Neural crest cell (in vitro differentiated cells): ENCODE results near the gene USP6NL. TPM values are rescaled to one million over a fixed set of nuclear protein-coding genes. Genes with fewer than 3 reads are reported as not detected.

Experiments used
- DNase-seq: peaks from one replicate; pipeline ENCODE4 v3.0.0; 2021; ENCODE audit warnings: low read depth, mixed read lengths, low spot score
- H3K27ac Mint-ChIP-seq: one replicate; pipeline ENCODE4 v1.8.0; 2021; ENCODE audit warnings: mild to moderate bottlenecking, mixed read lengths; ENCODE audit not compliant: unreplicated experiment
- H3K27me3 Mint-ChIP-seq: 2 replicates; pipeline ENCODE4 v1.8.0; 2021; ENCODE audit warnings: low read depth, mild to moderate bottlenecking, mixed read lengths
- H3K36me3 Mint-ChIP-seq: 2 replicates; pipeline ENCODE4 v1.8.0; 2021; ENCODE audit warnings: low read depth, mild to moderate bottlenecking, mixed read lengths
- H3K4me1 Mint-ChIP-seq: 2 replicates; pipeline ENCODE4 v1.8.0; 2021; ENCODE audit warnings: mixed read lengths
- H3K4me3 Mint-ChIP-seq: one replicate; pipeline ENCODE4 v1.8.0; 2021; ENCODE audit warnings: mild to moderate bottlenecking, mixed read lengths
- H3K9me3 Mint-ChIP-seq: 2 replicates; pipeline ENCODE4 v1.8.0; 2021; ENCODE audit warnings: mixed read lengths
- total RNA-seq: library from RNA; stranded (reverse); gene quantifications from 2 replicates; pipeline ENCODE4 v1.2.1, GENCODE V29; 2021
- TF ChIP-seq, protein P1 (sequence below): fragments of 200-600 bp; sonication (generic); conservative IDR thresholded peaks from 2 replicates; pipeline ENCODE4 v1.5.0; 2021; ENCODE audit warnings: antibody characterized with exemption, mild to moderate bottlenecking

The USP6NL gene
- total RNA-seq, 1 donor from 2014 or later = 35.3 TPM

DNA sequence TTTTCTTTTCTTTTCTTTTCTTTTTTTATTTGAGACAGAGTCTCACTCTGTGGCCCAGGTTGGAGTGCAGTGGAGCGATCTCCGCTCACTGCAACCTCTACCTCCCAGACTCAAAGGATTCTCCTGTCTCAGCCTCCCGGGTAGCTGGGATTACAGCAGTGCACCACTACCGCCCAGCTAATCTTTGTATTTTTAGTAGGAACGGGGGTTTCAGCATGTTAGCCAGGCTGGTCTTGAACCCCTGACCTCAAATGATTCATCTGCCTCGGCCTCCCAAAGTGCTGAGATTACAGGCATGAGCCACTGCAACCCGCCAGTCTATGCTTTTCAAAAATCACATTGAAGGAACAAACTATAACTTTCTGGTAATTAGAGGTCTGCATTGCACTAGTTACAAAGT, 2.4 kb downstream of the USP6NL start:
- Mint-ChIP-seq H3K4me1 (peaks cover 29% of the 10 kb centered on the region), H3K27me3 (no peaks in the 10 kb centered on the region), H3K36me3 (no peaks in the 10 kb centered on the region), H3K27ac (no peak overlapping the region), H3K9me3 (no peaks in the 10 kb centered on the region), H3K4me3 (peak overlapping the region; percentile 82)
- TF ChIP-seq, protein P1, sequence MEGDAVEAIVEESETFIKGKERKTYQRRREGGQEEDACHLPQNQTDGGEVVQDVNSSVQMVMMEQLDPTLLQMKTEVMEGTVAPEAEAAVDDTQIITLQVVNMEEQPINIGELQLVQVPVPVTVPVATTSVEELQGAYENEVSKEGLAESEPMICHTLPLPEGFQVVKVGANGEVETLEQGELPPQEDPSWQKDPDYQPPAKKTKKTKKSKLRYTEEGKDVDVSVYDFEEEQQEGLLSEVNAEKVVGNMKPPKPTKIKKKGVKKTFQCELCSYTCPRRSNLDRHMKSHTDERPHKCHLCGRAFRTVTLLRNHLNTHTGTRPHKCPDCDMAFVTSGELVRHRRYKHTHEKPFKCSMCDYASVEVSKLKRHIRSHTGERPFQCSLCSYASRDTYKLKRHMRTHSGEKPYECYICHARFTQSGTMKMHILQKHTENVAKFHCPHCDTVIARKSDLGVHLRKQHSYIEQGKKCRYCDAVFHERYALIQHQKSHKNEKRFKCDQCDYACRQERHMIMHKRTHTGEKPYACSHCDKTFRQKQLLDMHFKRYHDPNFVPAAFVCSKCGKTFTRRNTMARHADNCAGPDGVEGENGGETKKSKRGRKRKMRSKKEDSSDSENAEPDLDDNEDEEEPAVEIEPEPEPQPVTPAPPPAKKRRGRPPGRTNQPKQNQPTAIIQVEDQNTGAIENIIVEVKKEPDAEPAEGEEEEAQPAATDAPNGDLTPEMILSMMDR = no peak
- no peak for DNase-seq

GRCh38 chr10:11608159-11609013, 3.1 kb downstream of the USP6NL start:
- Mint-ChIP-seq H3K4me1 (peaks cover 33% of the 10 kb centered on the region), H3K9me3 (no peaks in the 10 kb centered on the region), H3K27me3 (no peaks in the 10 kb centered on the region), H3K4me3 (peak overlapping the region; percentile 82), H3K36me3 (no peaks in the 10 kb centered on the region), H3K27ac (no peak overlapping the region)
- DNase-seq = no peak
- TF ChIP-seq, protein P1 = no peak

GRCh38 chr10:11605807-11606408, 5.5 kb downstream of the USP6NL start:
- TF ChIP-seq, protein P1 = no peak
- no peak overlapping the region for H3K27ac Mint-ChIP-seq
- H3K27me3 Mint-ChIP-seq = no peaks in the 10 kb centered on the region
- H3K4me3 Mint-ChIP-seq = no peak overlapping the region
- H3K4me1 Mint-ChIP-seq = peaks cover 41% of the 10 kb centered on the region
- no peak for DNase-seq
- H3K9me3 Mint-ChIP-seq = no peaks in the 10 kb centered on the region
- H3K36me3 Mint-ChIP-seq = no peaks in the 10 kb centered on the region

- Mint-ChIP-seq H3K27ac (no peak overlapping the region), H3K36me3 (no peaks in the 10 kb centered on the region), H3K27me3 (no peaks in the 10 kb centered on the region)
These were observed 6.4 kb downstream of the USP6NL start for GRCh38 chr10:11604865-11605650.

GRCh38 chr10:11603741-11604140, 7.7 kb downstream of the USP6NL start:
- Mint-ChIP-seq H3K4me3 (no peak overlapping the region), H3K27ac (no peak overlapping the region), H3K27me3 (no peaks in the 10 kb centered on the region), H3K4me1 (peaks cover 29% of the 10 kb centered on the region), H3K36me3 (no peaks in the 10 kb centered on the region), H3K9me3 (no peaks in the 10 kb centered on the region)
- TF ChIP-seq, protein P1 = no peak
- no peak for DNase-seq

More at GRCh38 chr10:11604865-11605650, 6.4 kb downstream of the USP6NL start:
- Mint-ChIP-seq H3K9me3 (no peaks in the 10 kb centered on the region), H3K4me3 (no peak overlapping the region), H3K4me1 (peaks cover 37% of the 10 kb centered on the region)
- no peak for DNase-seq
- TF ChIP-seq, protein P1 = no peak
